ENCODE data around the gene TPR. TPM values are rescaled to one million over a fixed set of nuclear protein-coding genes. Genes with fewer than 3 reads are reported as not detected.

Gene TPR
- total RNA-seq, 1 experiment from 2014 or later: 104 TPM

DNA sequence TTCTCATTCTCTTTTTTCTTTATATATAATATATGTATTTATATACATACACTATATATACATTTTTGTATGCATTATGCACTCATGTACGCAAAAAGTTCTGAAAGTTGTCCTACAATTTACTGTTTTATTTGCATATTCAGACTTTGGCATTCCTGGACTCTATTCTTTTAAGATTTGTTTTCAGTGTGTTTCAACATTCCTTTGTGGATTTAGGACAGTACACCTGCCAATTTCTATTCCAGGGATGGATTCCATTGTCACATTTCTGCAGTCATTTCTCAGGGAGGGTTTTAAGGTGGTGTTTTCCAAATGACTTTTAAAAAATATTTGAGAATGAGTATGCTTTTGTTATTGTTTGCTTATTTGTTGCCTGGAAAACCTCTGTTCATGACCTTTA, 76.2 kb downstream of the TPR start:
- DNase-seq: no peak
- no TSS peak for BruUV-seq (replicated peaks)
- Histone ChIP-seq H3F3A (ENCODE audit: insufficient read depth, low read depth) (no peaks in the 10 kb centered on the region), H2AFZ (no peak overlapping the region), H3K9me2 (ENCODE audit: insufficient read depth) (no peaks in the 10 kb centered on the region), H3K4me1 (replicated peaks; ENCODE audit: insufficient read depth) (no peaks in the 10 kb centered on the region), H3K36me3 (ENCODE audit: low read depth) (no peaks in the 10 kb centered on the region), H3K4me3 (no peak overlapping the region), H3K4me2 (no peak overlapping the region), H3K79me2 (ENCODE audit: low read depth) (no peaks in the 10 kb centered on the region), H3K27me3 (ENCODE audit: insufficient read depth, low read depth) (no peaks in the 10 kb centered on the region), H3K27ac (no peak overlapping the region), H3K9me3 (ENCODE audit: insufficient read depth, low read depth) (no peaks in the 10 kb centered on the region), H4K20me1 (ENCODE audit: insufficient read depth) (no peaks in the 10 kb centered on the region)
- CTCF ChIA-PET: no interaction called here
- POLR2A ChIA-PET (ENCODE audit: unreplicated experiment): no interaction called here
- TF ChIP-seq, protein P1, sequence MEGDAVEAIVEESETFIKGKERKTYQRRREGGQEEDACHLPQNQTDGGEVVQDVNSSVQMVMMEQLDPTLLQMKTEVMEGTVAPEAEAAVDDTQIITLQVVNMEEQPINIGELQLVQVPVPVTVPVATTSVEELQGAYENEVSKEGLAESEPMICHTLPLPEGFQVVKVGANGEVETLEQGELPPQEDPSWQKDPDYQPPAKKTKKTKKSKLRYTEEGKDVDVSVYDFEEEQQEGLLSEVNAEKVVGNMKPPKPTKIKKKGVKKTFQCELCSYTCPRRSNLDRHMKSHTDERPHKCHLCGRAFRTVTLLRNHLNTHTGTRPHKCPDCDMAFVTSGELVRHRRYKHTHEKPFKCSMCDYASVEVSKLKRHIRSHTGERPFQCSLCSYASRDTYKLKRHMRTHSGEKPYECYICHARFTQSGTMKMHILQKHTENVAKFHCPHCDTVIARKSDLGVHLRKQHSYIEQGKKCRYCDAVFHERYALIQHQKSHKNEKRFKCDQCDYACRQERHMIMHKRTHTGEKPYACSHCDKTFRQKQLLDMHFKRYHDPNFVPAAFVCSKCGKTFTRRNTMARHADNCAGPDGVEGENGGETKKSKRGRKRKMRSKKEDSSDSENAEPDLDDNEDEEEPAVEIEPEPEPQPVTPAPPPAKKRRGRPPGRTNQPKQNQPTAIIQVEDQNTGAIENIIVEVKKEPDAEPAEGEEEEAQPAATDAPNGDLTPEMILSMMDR (conservative IDR thresholded peaks at IDR 0.05): no peak
- TF ChIP-seq EZH2 (IDR thresholded peaks at IDR 0.05; ENCODE audit: low read depth): no peak
- intact Hi-C loops (cut with micrococcal nuclease; ENCODE audit: unreplicated experiment): loop anchor here (10.0 kb wide), 1 partner anchor 574 kb away; no protein-coding TSS in a partner anchor

DNA sequence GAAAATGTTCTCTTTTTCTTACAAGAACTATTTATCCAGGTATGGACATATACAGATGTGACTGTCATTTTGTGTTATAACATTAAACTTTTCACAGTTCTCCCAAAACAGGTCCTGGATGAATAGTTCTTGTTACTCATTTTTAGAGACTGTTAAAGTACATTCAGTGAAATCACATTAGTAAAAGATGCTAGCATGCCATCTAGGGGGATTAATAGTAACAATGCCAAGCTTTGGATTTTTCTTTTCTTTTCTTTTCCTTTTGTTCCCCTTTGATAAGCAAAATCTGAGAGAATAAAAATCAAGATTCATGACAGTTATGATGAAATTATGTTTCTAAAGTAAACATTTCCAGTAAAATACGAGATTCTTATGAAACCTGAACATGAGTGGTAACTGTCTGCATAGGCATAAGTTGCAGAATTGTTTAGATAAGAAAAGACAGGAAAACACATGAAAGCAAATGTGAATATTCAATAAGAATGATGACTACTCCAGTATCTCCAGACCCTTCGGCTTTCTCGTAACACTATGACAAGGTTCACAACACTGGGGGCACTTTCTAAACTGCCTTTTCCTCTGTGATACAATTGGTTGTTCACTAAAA, 77.5 kb downstream of the TPR start:
- no peaks in the 10 kb centered on the region for H3K9me3 ChIP-seq (ENCODE audit: insufficient read depth, low read depth)
- no peak for DNase-seq
- TF ChIP-seq, protein P1 (conservative IDR thresholded peaks at IDR 0.05): no peak
- TF ChIP-seq EZH2 (IDR thresholded peaks at IDR 0.05; ENCODE audit: low read depth): no peak
- intact Hi-C loops (cut with micrococcal nuclease; ENCODE audit: unreplicated experiment): loop anchor here (10.0 kb wide), 1 partner anchor 573 kb away; no protein-coding TSS in a partner anchor
- ChIA-PET CTCF (interaction anchor here (0.6 kb wide), 1 partner anchor 1128 kb away, joined by 3 read pairs; no protein-coding TSS in a partner anchor), POLR2A (ENCODE audit: unreplicated experiment) (no interaction called here)
- no peak overlapping the region for H3K27ac ChIP-seq
- BruUV-seq (replicated peaks): no TSS peak
- no peaks in the 10 kb centered on the region for H3K4me1 ChIP-seq (replicated peaks; ENCODE audit: insufficient read depth)
- no peaks in the 10 kb centered on the region for H3K9me2 ChIP-seq (ENCODE audit: insufficient read depth)
- no peaks in the 10 kb centered on the region for H3K79me2 ChIP-seq (ENCODE audit: low read depth)
- no peak overlapping the region for H3K4me3 ChIP-seq
- no peaks in the 10 kb centered on the region for H3K27me3 ChIP-seq (ENCODE audit: insufficient read depth, low read depth)
- H4K20me1 ChIP-seq (ENCODE audit: insufficient read depth): no peaks in the 10 kb centered on the region
- no peaks in the 10 kb centered on the region for H3K36me3 ChIP-seq (ENCODE audit: low read depth)
- no peaks in the 10 kb centered on the region for H3F3A ChIP-seq (ENCODE audit: insufficient read depth, low read depth)
- H2AFZ ChIP-seq: no peak overlapping the region
- H3K4me2 ChIP-seq: no peak overlapping the region

DNA sequence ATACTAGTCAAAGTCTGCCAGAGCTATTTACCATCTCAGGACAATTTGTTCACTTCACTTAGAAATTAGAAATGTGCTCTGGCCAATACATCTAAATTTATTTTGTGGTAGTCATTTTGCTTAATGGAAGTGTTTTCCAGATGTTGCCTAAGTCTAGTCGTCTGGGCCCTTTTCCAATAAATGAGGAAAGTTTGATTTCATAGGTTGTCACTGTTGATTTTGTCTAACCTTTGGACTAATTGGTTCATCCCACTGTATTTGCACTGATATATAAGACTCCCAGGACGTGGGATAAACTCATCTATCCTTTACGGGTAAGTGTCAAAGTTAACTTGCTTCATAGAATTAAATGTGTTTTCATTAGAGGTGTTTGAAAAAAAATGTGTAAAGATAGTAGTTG, 79.1 kb downstream of the TPR start, which contains the start of gene PRG4:
TSS of gene PRG4 (plus strand) at position 300 of the 400 bp plus-strand sequence.
- no TSS peak for BruUV-seq (replicated peaks)
- H3K79me2 ChIP-seq (ENCODE audit: low read depth): no peaks in the 10 kb centered on the region
- TF ChIP-seq EZH2 (IDR thresholded peaks at IDR 0.05; ENCODE audit: low read depth): no peak
- DNase-seq: no peak
- no peaks in the 10 kb centered on the region for H3K4me1 ChIP-seq (replicated peaks; ENCODE audit: insufficient read depth)
- no peaks in the 10 kb centered on the region for H4K20me1 ChIP-seq (ENCODE audit: insufficient read depth)
- no peak within 1 kb of the TSS for H3K4me3 ChIP-seq
- CTCF ChIA-PET: interaction anchor here (0.6 kb wide), 1 partner anchor 606 kb away, joined by 3 read pairs; no protein-coding TSS in a partner anchor
- no peaks in the 10 kb centered on the region for H3K36me3 ChIP-seq (ENCODE audit: low read depth)
- H3F3A ChIP-seq (ENCODE audit: insufficient read depth, low read depth): no peaks in the 10 kb centered on the region
- no peaks in the 10 kb centered on the region for H3K27me3 ChIP-seq (ENCODE audit: insufficient read depth, low read depth)
- H3K9me2 ChIP-seq (ENCODE audit: insufficient read depth): no peaks in the 10 kb centered on the region
- H3K9me3 ChIP-seq (ENCODE audit: insufficient read depth, low read depth): no peaks in the 10 kb centered on the region
- no peak within 1 kb of the TSS for H3K4me2 ChIP-seq
- POLR2A ChIA-PET (ENCODE audit: unreplicated experiment): no interaction called here
- no peak within 1 kb of the TSS for H2AFZ ChIP-seq
- intact Hi-C loops (cut with micrococcal nuclease; ENCODE audit: unreplicated experiment): loop anchor here (10.0 kb wide), 1 partner anchor 571 kb away; no protein-coding TSS in a partner anchor
- H3K27ac ChIP-seq: no peak within 1 kb of the TSS

Data from PC-9 (cell line).